AG04450 (cell line): ENCODE data around the gene RPL27A. TPM values are rescaled to one million over a fixed set of nuclear protein-coding genes. Genes with fewer than 3 reads are reported as not detected.
A peak's percentile ranks its signal among the peaks of the same experiment; 100 is the strongest.

Experiments used
- CTCF ChIA-PET: fragments of 300-600, 350-600 bp; formaldehyde crosslinking; extraction: SDS; loops from one replicate; lab custom pipeline; 2022; ENCODE audit warnings: antibody characterized with exemption, inconsistent platforms; lab: Charles Lee
- POLR2A ChIA-PET: fragments of 350-600 bp; formaldehyde crosslinking; extraction: SDS; loops from one replicate; lab custom pipeline; 2021; ENCODE audit warnings: antibody characterized with exemption, inconsistent platforms; lab: Yijun Ruan, JAX
- DNase-seq: peaks from one replicate; pipeline ENCODE4 v3.0.0-alpha.2; 2011; ENCODE audit warnings: low read depth, low spot score
- H3K27ac ChIP-seq: one replicate; pipeline ENCODE4 v1.5.1; 2012; ENCODE audit warnings: low read depth, low read length, control low read depth
- H3K27me3 ChIP-seq: one replicate; pipeline ENCODE4 v1.6.0; 2012; ENCODE audit warnings: low read length; ENCODE audit not compliant: control insufficient read depth, insufficient read depth
- H3K4me3 ChIP-seq: 2 replicates; pipeline ENCODE4 v1.5.1; 2011; ENCODE audit warnings: mild to moderate bottlenecking, low read depth, low read length, control low read depth
- H3K9me3 ChIP-seq: 2 replicates; pipeline ENCODE4 v1.5.1; 2012; ENCODE audit warnings: low read length; ENCODE audit not compliant: control insufficient read depth, insufficient read depth
- polyA plus RNA-seq: library from polyadenylated mRNA; depleted of rRNA; stranded (reverse); fragments of >200 nt; gene quantifications from 2 replicates; pipeline ENCODE4 v1.2.3, GENCODE V29; 2011
- TF ChIP-seq, protein P1 (sequence below): IDR thresholded peaks from 2 replicates; pipeline ENCODE4 v1.5.1; 2011; ENCODE audit warnings: low read depth, low read length, control low read depth, inconsistent platforms

Gene RPL27A
- polyA plus RNA-seq, 1 experiment, result 941 TPM

DNA sequence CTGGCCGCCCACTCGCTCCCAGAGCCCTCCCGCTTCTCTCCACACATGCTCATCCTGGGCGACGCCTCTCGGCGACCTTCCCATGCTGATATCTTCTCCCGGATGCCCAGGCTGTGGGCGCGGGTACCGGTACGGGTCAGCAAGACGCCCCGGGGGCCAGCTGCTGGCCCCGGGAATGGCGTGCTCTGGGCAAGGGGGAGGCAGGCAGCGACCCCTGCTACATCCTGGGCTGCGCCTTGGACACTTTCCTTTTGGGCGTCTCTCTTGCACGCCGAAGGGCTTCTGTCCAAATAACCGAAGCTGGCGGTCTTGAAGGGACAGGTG, 48.1 kb downstream of the RPL27A start:
- ChIA-PET POLR2A (interaction anchor here (1.9 kb wide), 1 partner anchor 13 kb away, joined by 4 read pairs; no protein-coding TSS in a partner anchor), CTCF (no interaction called here)
- TF ChIP-seq, protein P1, sequence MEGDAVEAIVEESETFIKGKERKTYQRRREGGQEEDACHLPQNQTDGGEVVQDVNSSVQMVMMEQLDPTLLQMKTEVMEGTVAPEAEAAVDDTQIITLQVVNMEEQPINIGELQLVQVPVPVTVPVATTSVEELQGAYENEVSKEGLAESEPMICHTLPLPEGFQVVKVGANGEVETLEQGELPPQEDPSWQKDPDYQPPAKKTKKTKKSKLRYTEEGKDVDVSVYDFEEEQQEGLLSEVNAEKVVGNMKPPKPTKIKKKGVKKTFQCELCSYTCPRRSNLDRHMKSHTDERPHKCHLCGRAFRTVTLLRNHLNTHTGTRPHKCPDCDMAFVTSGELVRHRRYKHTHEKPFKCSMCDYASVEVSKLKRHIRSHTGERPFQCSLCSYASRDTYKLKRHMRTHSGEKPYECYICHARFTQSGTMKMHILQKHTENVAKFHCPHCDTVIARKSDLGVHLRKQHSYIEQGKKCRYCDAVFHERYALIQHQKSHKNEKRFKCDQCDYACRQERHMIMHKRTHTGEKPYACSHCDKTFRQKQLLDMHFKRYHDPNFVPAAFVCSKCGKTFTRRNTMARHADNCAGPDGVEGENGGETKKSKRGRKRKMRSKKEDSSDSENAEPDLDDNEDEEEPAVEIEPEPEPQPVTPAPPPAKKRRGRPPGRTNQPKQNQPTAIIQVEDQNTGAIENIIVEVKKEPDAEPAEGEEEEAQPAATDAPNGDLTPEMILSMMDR, result no peak
- DNase-seq, result no peak
- Histone ChIP-seq H3K9me3 (peaks cover 3% of the 10 kb centered on the region; the same call in 1 of the 2 replicates), H3K27me3 (no peaks in the 10 kb centered on the region), H3K27ac (no peak overlapping the region), H3K4me3 (no peak overlapping the region)

GRCh38 chr11:8731647-8732323, 49.2 kb downstream of the RPL27A start:
- CTCF ChIA-PET, result interaction anchor here (1.3 kb wide), 1 partner anchor 13 kb away, joined by 3 read pairs; no protein-coding TSS in a partner anchor

GRCh38 chr11:8732324-8732670, 49.7 kb downstream of the RPL27A start:
- no peak overlapping the region for H3K4me3 ChIP-seq
- H3K9me3 ChIP-seq, result peaks cover 3% of the 10 kb centered on the region; the same call in 1 of the 2 replicates
- H3K27me3 ChIP-seq, result no peaks in the 10 kb centered on the region
- ChIA-PET CTCF (interaction anchor here (1.3 kb wide), 1 partner anchor 13 kb away, joined by 3 read pairs; no protein-coding TSS in a partner anchor), POLR2A (interaction anchor here (1.9 kb wide), 1 partner anchor 15 kb away, joined by 4 read pairs; no protein-coding TSS in a partner anchor)
- peak overlapping the region; percentile 68 for H3K27ac ChIP-seq
- DNase-seq, result no peak
- TF ChIP-seq, protein P1, result no peak

More at GRCh38 chr11:8731647-8732323, 49.2 kb downstream of the RPL27A start:
- Histone ChIP-seq H3K27me3 (no peaks in the 10 kb centered on the region), H3K9me3 (peaks cover 3% of the 10 kb centered on the region; the same call in 1 of the 2 replicates), H3K4me3 (no peak overlapping the region), H3K27ac (peak overlapping the region; percentile 68)
- POLR2A ChIA-PET, result interaction anchor here (1.9 kb wide), 1 partner anchor 14 kb away, joined by 4 read pairs; no protein-coding TSS in a partner anchor
- no peak for DNase-seq
- TF ChIP-seq, protein P1, result no peak

- DNase-seq, result no peak
- TF ChIP-seq, protein P1, result no peak
- Histone ChIP-seq H3K27ac (peak overlapping the region; percentile 68), H3K4me3 (no peak overlapping the region), H3K9me3 (peaks cover 3% of the 10 kb centered on the region; the same call in 1 of the 2 replicates), H3K27me3 (no peaks in the 10 kb centered on the region)
- CTCF ChIA-PET, result interaction anchor here (1.3 kb wide), 1 partner anchor 14 kb away, joined by 3 read pairs; no protein-coding TSS in a partner anchor
- POLR2A ChIA-PET, result no interaction called here
Observed at GRCh38 chr11:8732748-8733241, 50.2 kb downstream of the RPL27A start.

- TF ChIP-seq, protein P1, result no peak
- Histone ChIP-seq H3K4me3 (no peak overlapping the region), H3K9me3 (peaks cover 3% of the 10 kb centered on the region; the same call in 1 of the 2 replicates), H3K27ac (no peak overlapping the region), H3K27me3 (no peaks in the 10 kb centered on the region)
- ChIA-PET POLR2A (no interaction called here), CTCF (no interaction called here)
- no peak for DNase-seq
Observed at GRCh38 chr11:8733852-8734251, 51.3 kb downstream of the RPL27A start.
